SIG-M5 treated with dmso at 0.1 percent for 504 hours (cell line): ENCODE data around the gene ZNF195.
"Not testable (repeated sequence)": the region's sequence is repeated elsewhere in the genome, so short reads cannot be mapped to it uniquely, and the experiment has no call there.

ENCODE experiments used
- DNase-seq: peaks from one replicate; lab custom pipeline; 2025; ENCODE audit not compliant: unreplicated experiment; lab: John Stamatoyannopoulos, UW

ZNF195 gene

GRCh38 chr11:3378426-3379423 lies at the start of gene ZNF195:
Gene ZNF195, minus strand, starts transcription at chr11:3379146. Its CDS starts 106 bp downstream, at chr11:3379040.
- peak; percentile 96 for DNase-seq

GRCh38 chr11:3428076-3428475 lies 49.1 kb upstream of the ZNF195 start:
- DNase-seq: not testable (repeated sequence)

GRCh38 chr11:3426541-3426940 lies 47.6 kb upstream of the ZNF195 start:
- not testable (repeated sequence) for DNase-seq

GRCh38 chr11:3423928-3424327 lies 45.0 kb upstream of the ZNF195 start:
- not testable (repeated sequence) for DNase-seq

GRCh38 chr11:3423138-3423731 lies 44.3 kb upstream of the ZNF195 start:
- DNase-seq: not testable (repeated sequence)

GRCh38 chr11:3422380-3423137 lies 43.6 kb upstream of the ZNF195 start:
- peak; percentile 90 for DNase-seq

GRCh38 chr11:3421608-3422379 lies 42.8 kb upstream of the ZNF195 start:
- not testable (repeated sequence) for DNase-seq

GRCh38 chr11:3420281-3421042 lies 41.5 kb upstream of the ZNF195 start:
- not testable (repeated sequence) for DNase-seq

- DNase-seq: not testable (repeated sequence)
Observed at GRCh38 chr11:3419496-3419895, 40.5 kb upstream of the ZNF195 start.

- DNase-seq: peak; percentile 20
Observed at GRCh38 chr11:3417047-3417446, 38.1 kb upstream of the ZNF195 start.

- not testable (repeated sequence) for DNase-seq
Observed at GRCh38 chr11:3415301-3415700, 36.4 kb upstream of the ZNF195 start.

- DNase-seq: not testable (repeated sequence)
Observed at GRCh38 chr11:3413666-3414065, 34.7 kb upstream of the ZNF195 start.

GRCh38 chr11:3412837-3413236 lies 33.9 kb upstream of the ZNF195 start:
- no peak for DNase-seq

GRCh38 chr11:3408722-3409121 lies 29.8 kb upstream of the ZNF195 start:
- peak; percentile 26 for DNase-seq

- DNase-seq: not testable (repeated sequence)
Observed at GRCh38 chr11:3408058-3408605, 29.2 kb upstream of the ZNF195 start.

- not testable (repeated sequence) for DNase-seq
Observed at GRCh38 chr11:3406937-3407336, 28.0 kb upstream of the ZNF195 start.

- DNase-seq: not testable (repeated sequence)
Observed at GRCh38 chr11:3406223-3406875, 27.4 kb upstream of the ZNF195 start.

GRCh38 chr11:3404076-3404925 lies 25.4 kb upstream of the ZNF195 start:
- DNase-seq: not testable (repeated sequence)
